ENCODE data around the gene MARCHF3. TPM values are rescaled to one million over a fixed set of nuclear protein-coding genes. Genes with fewer than 3 reads are reported as not detected.

Gene MARCHF3
- total and polyA plus RNA-seq, 2 donors (not counting 3 experiments of a cell fraction or from before 2014, with no cell fraction given) = 31.9 to 35.0 TPM

DNA sequence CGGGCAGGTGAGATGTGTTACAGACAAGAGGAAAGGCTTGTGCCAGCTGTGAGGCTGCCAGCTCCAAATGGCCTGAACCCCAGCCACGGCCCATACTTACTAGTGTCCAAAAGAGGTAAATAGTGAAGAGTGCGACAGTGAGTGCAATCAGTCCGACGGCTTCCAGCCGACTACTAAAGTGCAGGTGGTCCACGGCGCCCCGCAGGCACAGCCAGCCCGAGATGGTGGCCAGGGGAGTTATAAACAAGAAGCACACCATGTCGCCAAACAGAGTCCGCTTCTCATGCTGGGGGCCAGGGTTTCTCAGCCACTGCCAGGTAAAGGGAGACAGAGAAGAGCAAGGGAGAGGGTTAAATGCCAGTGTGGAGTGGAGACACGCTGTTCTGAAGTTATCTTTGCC, 152.3 kb downstream of the MARCHF3 start:
- dilution Hi-C loops (cut with MboI; ENCODE audit: extremely low pct_ligation_motif_present, low sequenced_read_pairs) = no loop called here
- no peaks in the 10 kb centered on the region for H3K36me3 ChIP-seq (ENCODE audit: control insufficient read depth in 2 of 2, extremely low read depth in 1 of 2, insufficient read depth in 2 of 2, low read length in 2 of 2)
- CTCF ChIA-PET = no interaction called here
- H3K4me3 ChIP-seq (replicated peaks in 1 of 3; ENCODE audit: insufficient read depth in 1 of 3, low read depth in 1 of 3, low read length in 3 of 3) = no peak overlapping the region
- no peaks in the 10 kb centered on the region for H3K9me1 ChIP-seq (replicated peaks; ENCODE audit: control insufficient read depth, extremely low read depth, insufficient read depth, low read length)
- H3K9ac ChIP-seq (replicated peaks; ENCODE audit: extremely low read depth, insufficient read depth, low read length) = no peak overlapping the region
- FAIRE-seq = no peak
- H4K20me1 ChIP-seq (replicated peaks; ENCODE audit: control insufficient read depth, extremely low read depth, insufficient read depth, low read length) = no peaks in the 10 kb centered on the region
- H3K4me1 ChIP-seq (ENCODE audit: control insufficient read depth, extremely low read depth, insufficient read depth, low read length) = peaks cover 11% of the 10 kb centered on the region
- TF ChIP-seq, protein P1, sequence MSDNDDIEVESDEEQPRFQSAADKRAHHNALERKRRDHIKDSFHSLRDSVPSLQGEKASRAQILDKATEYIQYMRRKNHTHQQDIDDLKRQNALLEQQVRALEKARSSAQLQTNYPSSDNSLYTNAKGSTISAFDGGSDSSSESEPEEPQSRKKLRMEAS (IDR thresholded peaks at IDR 0.05; ENCODE audit: insufficient read depth, insufficient read length) = no peak
- TF ChIP-seq MYC (IDR thresholded peaks at IDR 0.05; ENCODE audit: low read depth, low read length) = no peak
- TF ChIP-seq EZH2 (IDR thresholded peaks at IDR 0.05; ENCODE audit: borderline replicate concordance, low read depth, low read length, severe bottlenecking) = no peak
- no peak for TF ChIP-seq FOS (IDR thresholded peaks at IDR 0.05; ENCODE audit: borderline replicate concordance, insufficient read depth, low read length)
- no peak for TF ChIP-seq JUN (IDR thresholded peaks at IDR 0.05; ENCODE audit: borderline replicate concordance, insufficient read depth, insufficient read length, low read depth)
- TF ChIP-seq GATA2 (IDR thresholded peaks at IDR 0.05; ENCODE audit: insufficient read depth, insufficient read length, low read depth, low read length) = no peak
- TF ChIP-seq, protein P2, sequence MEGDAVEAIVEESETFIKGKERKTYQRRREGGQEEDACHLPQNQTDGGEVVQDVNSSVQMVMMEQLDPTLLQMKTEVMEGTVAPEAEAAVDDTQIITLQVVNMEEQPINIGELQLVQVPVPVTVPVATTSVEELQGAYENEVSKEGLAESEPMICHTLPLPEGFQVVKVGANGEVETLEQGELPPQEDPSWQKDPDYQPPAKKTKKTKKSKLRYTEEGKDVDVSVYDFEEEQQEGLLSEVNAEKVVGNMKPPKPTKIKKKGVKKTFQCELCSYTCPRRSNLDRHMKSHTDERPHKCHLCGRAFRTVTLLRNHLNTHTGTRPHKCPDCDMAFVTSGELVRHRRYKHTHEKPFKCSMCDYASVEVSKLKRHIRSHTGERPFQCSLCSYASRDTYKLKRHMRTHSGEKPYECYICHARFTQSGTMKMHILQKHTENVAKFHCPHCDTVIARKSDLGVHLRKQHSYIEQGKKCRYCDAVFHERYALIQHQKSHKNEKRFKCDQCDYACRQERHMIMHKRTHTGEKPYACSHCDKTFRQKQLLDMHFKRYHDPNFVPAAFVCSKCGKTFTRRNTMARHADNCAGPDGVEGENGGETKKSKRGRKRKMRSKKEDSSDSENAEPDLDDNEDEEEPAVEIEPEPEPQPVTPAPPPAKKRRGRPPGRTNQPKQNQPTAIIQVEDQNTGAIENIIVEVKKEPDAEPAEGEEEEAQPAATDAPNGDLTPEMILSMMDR (IDR thresholded peaks at IDR 0.05; ENCODE audit: extremely low read depth in 1 of 2, insufficient read depth in 1 of 2, low read depth in 1 of 2, low read length in 2 of 2) = no peak
- no peak for TF ChIP-seq POLR2A (IDR thresholded peaks at IDR 0.05; ENCODE audit: low read depth, low read length)
- no TSS peak for BruUV-seq (replicated peaks)
- no peaks in the 10 kb centered on the region for H3K9me3 ChIP-seq (replicated peaks; ENCODE audit: control insufficient read depth, insufficient read depth, low read length)
- no peak for DNase-seq (ENCODE audit: low read depth, low spot score)
- no peaks in the 10 kb centered on the region for H3K27me3 ChIP-seq (ENCODE audit: control insufficient read depth in 2 of 2, insufficient read depth in 2 of 2, low read length in 2 of 2)
- no peak overlapping the region for H3K4me2 ChIP-seq (ENCODE audit: insufficient read depth, low read length)
- H2AFZ ChIP-seq (ENCODE audit: low read depth, low read length) = no peak overlapping the region
- no peaks in the 10 kb centered on the region for H3K79me2 ChIP-seq (ENCODE audit: control insufficient read depth, insufficient read depth, low read length)
- POLR2A ChIA-PET = no interaction called here
- intact Hi-C loops (cut with micrococcal nuclease) = no loop called here
- H3K27ac ChIP-seq (ENCODE audit: insufficient read depth, low read depth, low read length) = no peak overlapping the region

Data from endothelial cell of umbilical vein (primary cell).